ENCODE measurements around the gene EME2.

DNA sequence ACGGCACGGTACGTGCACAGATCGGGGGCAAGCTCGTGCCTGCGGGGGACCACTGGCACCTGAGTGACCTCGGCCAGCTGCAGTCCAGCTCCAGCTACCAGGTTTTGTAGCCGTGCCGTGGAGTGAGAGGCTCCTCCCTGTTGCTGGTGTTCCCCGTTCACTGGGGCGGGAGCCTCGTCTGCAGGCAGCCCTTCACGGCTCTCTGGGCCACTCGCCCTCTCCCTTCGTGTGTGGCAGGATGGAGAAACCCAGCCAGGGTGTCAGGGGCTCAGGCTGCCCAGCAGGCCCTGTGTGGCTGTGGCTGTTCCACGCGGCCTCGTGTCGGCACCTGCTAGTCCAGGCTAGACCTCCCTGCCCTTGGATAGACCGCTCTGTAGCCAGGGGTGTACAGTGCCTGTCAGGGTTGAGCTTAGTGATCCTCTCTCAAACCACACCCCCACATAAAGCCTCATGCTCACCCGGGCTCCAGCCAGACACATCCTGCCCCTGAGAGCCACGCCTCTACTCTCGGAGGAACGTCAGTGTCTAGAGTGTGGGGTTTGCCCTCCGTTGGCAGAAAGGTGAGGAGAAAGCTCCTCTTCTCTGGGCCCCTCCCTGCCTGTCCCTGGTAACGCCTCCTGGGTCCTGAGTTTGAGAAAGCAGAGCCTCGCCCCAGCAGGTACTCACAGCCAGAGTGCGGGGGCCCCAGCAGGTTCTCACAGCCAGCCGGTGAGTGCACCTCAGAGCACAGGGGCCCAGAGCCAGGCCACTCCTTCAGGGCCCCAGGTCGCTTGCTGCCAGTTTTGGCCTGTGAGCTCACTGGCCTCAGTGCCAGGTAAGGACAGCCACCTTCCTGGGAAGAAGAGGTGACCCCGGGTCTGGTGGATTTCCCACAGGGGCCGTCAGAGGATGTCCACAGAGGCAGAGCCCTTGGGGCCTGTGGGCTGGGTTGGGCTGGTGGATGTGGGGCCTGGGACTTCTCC, 29.0 kb upstream of the EME2 start:
- TF ChIP-seq, protein P1, sequence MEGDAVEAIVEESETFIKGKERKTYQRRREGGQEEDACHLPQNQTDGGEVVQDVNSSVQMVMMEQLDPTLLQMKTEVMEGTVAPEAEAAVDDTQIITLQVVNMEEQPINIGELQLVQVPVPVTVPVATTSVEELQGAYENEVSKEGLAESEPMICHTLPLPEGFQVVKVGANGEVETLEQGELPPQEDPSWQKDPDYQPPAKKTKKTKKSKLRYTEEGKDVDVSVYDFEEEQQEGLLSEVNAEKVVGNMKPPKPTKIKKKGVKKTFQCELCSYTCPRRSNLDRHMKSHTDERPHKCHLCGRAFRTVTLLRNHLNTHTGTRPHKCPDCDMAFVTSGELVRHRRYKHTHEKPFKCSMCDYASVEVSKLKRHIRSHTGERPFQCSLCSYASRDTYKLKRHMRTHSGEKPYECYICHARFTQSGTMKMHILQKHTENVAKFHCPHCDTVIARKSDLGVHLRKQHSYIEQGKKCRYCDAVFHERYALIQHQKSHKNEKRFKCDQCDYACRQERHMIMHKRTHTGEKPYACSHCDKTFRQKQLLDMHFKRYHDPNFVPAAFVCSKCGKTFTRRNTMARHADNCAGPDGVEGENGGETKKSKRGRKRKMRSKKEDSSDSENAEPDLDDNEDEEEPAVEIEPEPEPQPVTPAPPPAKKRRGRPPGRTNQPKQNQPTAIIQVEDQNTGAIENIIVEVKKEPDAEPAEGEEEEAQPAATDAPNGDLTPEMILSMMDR (conservative IDR thresholded peaks at IDR 0.05): no peak
- no peak for TF ChIP-seq EZH2 (IDR thresholded peaks at IDR 0.05; ENCODE audit: low read depth)

Measured in PC-9 (cell line).